Parathyroid adenoma (tissue), 2 donors: ENCODE measurements around the gene GNL3L.
"Not testable (repeated sequence)": the region's sequence is repeated elsewhere in the genome, so short reads cannot be mapped to it uniquely, and the experiment has no call there.

Experiments used
- H2AFZ ChIP-seq: fragments of 300-600 bp; sonication (generic); one replicate; pipeline ENCODE4 v1.7.0; 2017; ENCODE audit warnings: antibody characterized with exemption, mild to moderate bottlenecking
- H3K27ac ChIP-seq: fragments of 300-600 bp; sonication (generic); one replicate; pipeline ENCODE4 v1.7.0; 2017
- H3K27me3 ChIP-seq: fragments of 300-600 bp; sonication (generic); one replicate; pipeline ENCODE4 v1.7.0; 2017; ENCODE audit warnings: low read length; ENCODE audit not compliant: control insufficient read depth, insufficient read depth
- H3K36me3 ChIP-seq: fragments of 300-600 bp; sonication (generic); one replicate; pipeline ENCODE4 v1.7.0; 2017; ENCODE audit warnings: low read length; ENCODE audit not compliant: control insufficient read depth, insufficient read depth
- H3K4me1 ChIP-seq: fragments of 300-600 bp; sonication (generic); one replicate; pipeline ENCODE4 v1.7.0; 2017; ENCODE audit warnings: control low read depth
- H3K4me2 ChIP-seq: fragments of 300-600 bp; sonication (generic); one replicate; pipeline ENCODE4 v1.7.0; 2017; ENCODE audit warnings: low read length
- H3K4me3 ChIP-seq: fragments of 300-600 bp; sonication (generic); one replicate; pipeline ENCODE4 v1.7.0; 2017; ENCODE audit warnings: low read depth, low read length
- H3K79me2 ChIP-seq: fragments of 300-600 bp; sonication (generic); one replicate; pipeline ENCODE4 v1.7.0; 2017; ENCODE audit warnings: control low read depth
- H3K9ac ChIP-seq: fragments of 300-600 bp; sonication (generic); one replicate; pipeline ENCODE4 v1.7.0; 2017; ENCODE audit warnings: mild to moderate bottlenecking
- H3K9me3 ChIP-seq: fragments of 300-600 bp; sonication (generic); one replicate; pipeline ENCODE4 v1.7.0; 2017; ENCODE audit warnings: low read length; ENCODE audit not compliant: control insufficient read depth
- TF ChIP-seq, protein P1 (sequence below): fragments of 300-600 bp; sonication (generic); IDR thresholded peaks from one replicate; pipeline ENCODE4 v1.7.0; 2017; ENCODE audit warnings: antibody characterized with exemption, mild to moderate bottlenecking
- donor health status: primary hyperparathyroidism.

GNL3L gene

DNA sequence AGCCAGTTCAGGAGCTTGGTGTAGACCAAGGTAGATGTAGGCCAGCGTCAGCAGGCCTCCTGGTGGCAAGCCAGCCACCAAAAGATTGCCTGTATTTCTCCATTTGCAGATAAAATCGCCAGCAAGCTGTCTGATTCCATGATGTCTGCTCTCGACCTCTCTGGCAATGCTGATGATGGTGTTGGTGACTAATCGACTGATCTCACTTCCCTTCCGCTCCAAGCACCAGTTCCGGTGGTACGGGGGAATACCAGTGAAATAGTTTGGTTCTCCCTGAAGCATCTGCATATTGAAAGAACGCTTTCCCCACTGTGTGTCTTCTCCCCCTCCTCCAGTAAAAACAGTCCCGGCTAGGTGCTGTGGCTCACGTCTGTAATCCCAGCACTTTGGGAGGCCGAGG, 30.4 kb downstream of the GNL3L start:
- no peak overlapping the region for H3K4me3 ChIP-seq
- TF ChIP-seq, protein P1, sequence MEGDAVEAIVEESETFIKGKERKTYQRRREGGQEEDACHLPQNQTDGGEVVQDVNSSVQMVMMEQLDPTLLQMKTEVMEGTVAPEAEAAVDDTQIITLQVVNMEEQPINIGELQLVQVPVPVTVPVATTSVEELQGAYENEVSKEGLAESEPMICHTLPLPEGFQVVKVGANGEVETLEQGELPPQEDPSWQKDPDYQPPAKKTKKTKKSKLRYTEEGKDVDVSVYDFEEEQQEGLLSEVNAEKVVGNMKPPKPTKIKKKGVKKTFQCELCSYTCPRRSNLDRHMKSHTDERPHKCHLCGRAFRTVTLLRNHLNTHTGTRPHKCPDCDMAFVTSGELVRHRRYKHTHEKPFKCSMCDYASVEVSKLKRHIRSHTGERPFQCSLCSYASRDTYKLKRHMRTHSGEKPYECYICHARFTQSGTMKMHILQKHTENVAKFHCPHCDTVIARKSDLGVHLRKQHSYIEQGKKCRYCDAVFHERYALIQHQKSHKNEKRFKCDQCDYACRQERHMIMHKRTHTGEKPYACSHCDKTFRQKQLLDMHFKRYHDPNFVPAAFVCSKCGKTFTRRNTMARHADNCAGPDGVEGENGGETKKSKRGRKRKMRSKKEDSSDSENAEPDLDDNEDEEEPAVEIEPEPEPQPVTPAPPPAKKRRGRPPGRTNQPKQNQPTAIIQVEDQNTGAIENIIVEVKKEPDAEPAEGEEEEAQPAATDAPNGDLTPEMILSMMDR = no peak
- no peak overlapping the region for H2AFZ ChIP-seq
- no peak overlapping the region for H3K9ac ChIP-seq
- H3K4me1 ChIP-seq = no peaks in the 10 kb centered on the region
- H3K27ac ChIP-seq = no peak overlapping the region
- H3K79me2 ChIP-seq = no peaks in the 10 kb centered on the region
- no peaks in the 10 kb centered on the region for H3K36me3 ChIP-seq
- H3K4me2 ChIP-seq = no peak overlapping the region
- no peaks in the 10 kb centered on the region for H3K9me3 ChIP-seq
- H3K27me3 ChIP-seq = no peaks in the 10 kb centered on the region

DNA sequence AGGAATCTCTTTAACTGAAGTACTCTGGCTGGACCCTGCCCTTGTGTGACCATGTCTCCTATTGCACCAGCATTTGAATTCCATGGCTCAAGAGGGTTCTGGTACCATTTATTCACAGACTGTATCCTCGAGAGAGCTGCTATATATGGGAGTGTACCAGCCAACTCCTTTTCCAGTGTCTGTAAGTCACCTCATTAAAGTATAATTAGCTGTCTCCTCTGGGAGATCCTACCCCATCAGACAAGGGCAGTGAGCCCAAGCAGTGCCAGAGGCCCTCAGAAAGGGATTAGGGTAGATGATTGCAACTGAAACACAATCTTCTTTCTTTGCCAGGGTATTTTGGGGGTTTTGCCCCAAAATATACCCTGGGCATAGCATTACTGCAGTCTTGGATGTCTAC, 31.6 kb downstream of the GNL3L start:
- Histone ChIP-seq H3K27me3 (no peaks in the 10 kb centered on the region), H2AFZ (no peak overlapping the region), H3K27ac (no peak overlapping the region), H3K4me3 (no peak overlapping the region), H3K79me2 (no peaks in the 10 kb centered on the region), H3K4me2 (no peak overlapping the region), H3K36me3 (no peaks in the 10 kb centered on the region), H3K9me3 (no peaks in the 10 kb centered on the region), H3K4me1 (no peaks in the 10 kb centered on the region), H3K9ac (no peak overlapping the region)
- TF ChIP-seq, protein P1 = no peak

DNA sequence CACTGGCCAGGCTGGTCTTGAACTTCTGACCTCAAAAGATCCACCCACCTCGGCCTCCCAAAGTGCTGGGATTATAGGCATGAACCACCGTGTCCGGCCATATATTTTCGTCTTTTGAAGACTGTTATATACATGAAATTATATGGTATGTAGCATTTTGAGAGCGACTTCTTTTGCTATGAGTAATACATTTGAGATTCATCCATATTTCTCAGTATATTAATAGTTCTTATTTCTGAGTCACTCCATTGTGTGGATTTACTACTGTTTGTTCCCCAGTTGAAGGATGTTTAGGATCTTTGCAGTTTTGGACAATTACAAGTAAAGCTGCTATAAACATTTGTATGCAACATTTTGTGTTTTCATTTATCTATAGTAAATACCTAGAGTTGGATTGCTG, 34.9 kb downstream of the GNL3L start:
- H3K27me3 ChIP-seq = no peaks in the 10 kb centered on the region
- H3K4me3 ChIP-seq = no peak overlapping the region
- TF ChIP-seq, protein P1 = no peak
- no peaks in the 10 kb centered on the region for H3K9me3 ChIP-seq
- no peaks in the 10 kb centered on the region for H3K79me2 ChIP-seq
- no peak overlapping the region for H3K4me2 ChIP-seq
- no peaks in the 10 kb centered on the region for H3K4me1 ChIP-seq
- H3K36me3 ChIP-seq = no peaks in the 10 kb centered on the region
- no peak overlapping the region for H3K9ac ChIP-seq
- no peak overlapping the region for H2AFZ ChIP-seq
- H3K27ac ChIP-seq = no peak overlapping the region

DNA sequence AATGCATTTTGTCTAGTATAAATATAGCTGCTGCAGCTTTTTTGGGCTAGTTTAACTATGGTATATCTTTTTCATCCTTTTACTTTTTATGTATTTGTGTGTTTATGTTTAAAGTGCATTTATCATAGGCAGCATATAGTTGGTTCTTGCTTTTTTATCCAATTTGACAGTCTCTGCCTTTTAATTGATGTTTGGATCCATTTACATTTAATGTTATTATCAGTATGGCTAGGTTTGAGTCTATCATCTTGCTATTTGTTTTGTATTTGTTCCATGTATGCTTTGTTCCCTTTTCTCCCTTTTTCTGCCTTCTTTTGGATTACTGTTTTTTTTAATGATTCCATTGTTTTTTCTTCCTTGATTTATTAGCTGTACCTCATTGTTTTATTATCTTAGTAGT, 40.3 kb downstream of the GNL3L start:
- no peaks in the 10 kb centered on the region for H3K36me3 ChIP-seq
- no peaks in the 10 kb centered on the region for H3K9me3 ChIP-seq
- TF ChIP-seq, protein P1 = no peak

DNA sequence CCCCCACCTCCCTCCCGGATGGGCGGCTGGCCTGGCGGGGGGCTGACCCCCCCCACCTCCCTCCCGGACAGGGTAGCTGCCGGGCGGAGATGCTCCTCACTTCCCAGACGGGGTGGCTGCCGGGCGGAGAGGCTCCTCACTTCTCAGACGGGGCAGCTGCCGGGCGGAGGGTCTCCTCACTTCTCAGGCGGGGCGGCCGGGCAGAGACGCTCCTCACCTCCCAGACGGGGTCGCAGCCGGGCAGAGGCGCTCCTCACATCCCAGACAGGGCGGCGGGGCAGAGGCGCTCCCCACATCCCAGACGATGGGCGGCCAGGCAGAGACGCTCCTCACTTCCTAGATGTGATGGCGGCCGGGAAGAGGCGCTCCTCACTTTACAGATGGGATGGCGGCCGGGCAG, 42.6 kb downstream of the GNL3L start:
- H3K36me3 ChIP-seq, H3K4me2 ChIP-seq, H3K79me2 ChIP-seq, H3K4me1 ChIP-seq, H3K27me3 ChIP-seq, H3K27ac ChIP-seq, H3K4me3 ChIP-seq, H3K9me3 ChIP-seq, H3K9ac ChIP-seq, H2AFZ ChIP-seq: not testable (repeated sequence)

More for the DNA sequence above, 40.3 kb downstream of the GNL3L start:
- Histone ChIP-seq H3K4me1 (no peaks in the 10 kb centered on the region), H2AFZ (no peak overlapping the region), H3K4me2 (no peak overlapping the region), H3K9ac (no peak overlapping the region), H3K4me3 (no peak overlapping the region), H3K27me3 (no peaks in the 10 kb centered on the region), H3K27ac (no peak overlapping the region), H3K79me2 (no peaks in the 10 kb centered on the region)
